T-helper 2 cell (primary cell): ENCODE data around the gene ZDHHC19.
A peak's percentile ranks its signal among the peaks of the same experiment; 100 is the strongest.
"Not testable (repeated sequence)": the region's sequence is repeated elsewhere in the genome, so short reads cannot be mapped to it uniquely, and the experiment has no call there.

ENCODE experiments used
- DNase-seq, 5 experiments: peaks; one replicate each; pipeline versions ENCODE4 v3.0.0 to v3.0.0-alpha.2; 2012 to 2022

The ZDHHC19 gene

DNA sequence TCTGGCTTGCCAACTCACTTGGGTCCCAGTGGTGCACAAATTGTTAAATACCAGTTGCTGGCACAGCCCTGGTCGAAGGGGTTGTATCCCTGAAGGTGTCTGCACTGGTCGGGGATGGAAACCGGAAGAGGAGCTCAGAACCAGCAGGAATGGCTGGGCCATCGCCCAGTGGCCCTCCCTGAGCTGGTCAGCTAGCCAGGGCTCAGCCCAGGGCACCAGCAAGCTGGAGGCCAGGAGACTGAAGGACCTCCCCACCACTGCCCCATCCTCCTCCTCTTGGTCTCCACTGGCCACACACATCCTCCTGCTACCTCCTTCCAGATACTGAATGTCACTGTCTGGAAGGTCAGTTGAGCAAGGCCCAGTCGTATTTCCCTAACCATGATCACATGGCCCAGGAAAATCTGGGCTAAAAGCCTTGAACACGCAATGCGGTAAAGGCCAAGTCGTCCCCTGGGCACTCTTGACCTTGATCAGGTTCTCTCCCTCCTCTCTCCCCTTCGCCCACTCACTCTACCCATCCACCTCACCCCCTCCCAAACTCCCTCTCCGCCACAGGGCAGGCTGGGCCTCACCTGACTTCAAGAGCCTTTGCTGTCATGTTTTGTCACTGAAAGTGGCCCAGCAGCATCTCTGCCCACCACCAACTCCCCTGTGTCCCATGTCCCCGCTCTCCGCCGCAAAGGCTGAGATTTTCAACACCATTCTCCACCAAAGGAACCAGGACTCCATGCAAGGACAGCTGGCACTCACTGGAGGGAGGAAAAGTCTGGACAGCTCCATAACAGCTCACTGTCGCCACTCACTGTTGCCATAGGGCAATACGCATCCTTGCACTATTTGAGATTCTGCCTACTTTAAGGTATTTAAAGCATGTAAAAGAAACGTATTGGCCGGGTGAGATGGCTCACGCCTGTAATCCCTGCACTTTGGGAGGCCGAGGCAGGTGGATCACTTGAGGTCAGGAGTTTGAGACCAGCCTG is 12.1 kb downstream of the ZDHHC19 start:
- DNase-seq = no peak

GRCh38 chr3:196198081-196198675 is 13.0 kb downstream of the ZDHHC19 start:
- no peak for DNase-seq

DNA sequence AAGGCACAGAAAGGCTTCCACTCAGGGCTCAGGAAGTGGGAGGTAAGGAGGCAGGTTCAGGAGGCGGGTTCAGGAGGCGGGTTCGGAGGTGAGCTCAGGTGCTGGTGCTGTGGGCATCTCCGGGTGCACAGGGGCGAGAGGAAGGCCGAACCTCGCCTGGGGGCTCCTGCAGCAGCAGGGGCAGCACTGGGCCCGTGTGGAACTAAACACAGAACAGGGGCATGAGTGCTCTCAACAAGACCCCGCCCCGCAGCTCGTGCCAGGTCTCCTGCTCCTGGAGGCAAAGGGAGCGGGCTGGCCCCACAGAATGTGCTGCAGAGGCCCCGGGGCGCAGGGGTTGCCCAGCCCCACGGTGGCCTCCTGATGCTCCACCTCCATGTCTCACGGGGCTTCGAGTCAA is 13.7 kb downstream of the ZDHHC19 start:
- DNase-seq = no peak

DNA sequence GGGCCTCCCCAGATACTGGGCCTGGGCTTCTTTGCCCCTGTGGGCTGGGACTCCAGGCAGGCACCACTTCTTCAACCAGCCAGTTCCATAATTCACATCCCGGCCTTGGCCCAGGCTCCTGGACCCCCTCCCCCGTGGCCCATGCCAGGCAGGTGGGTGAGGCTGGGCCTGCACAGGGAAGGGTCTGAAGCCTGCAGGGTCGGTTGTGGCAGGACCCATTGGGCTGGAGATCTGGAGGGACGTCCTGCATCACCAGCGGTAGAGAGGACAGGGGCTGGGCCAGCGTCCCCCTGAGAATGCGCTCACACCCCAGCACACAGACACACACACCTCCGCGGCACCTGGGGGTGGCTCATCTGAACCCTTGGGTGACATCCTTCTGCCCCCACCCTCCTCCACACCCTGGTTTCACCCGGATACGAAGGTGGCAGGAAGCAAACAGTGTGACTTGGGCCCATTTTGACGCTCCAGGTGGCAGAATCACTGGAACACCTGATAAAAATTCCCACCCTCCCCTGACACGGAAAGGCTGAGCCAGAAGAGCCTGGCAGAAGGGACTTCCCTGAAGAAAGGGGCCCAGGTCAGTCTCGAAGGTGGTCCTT is 15.4 kb downstream of the ZDHHC19 start:
- DNase-seq = peak in 1 of 5 experiments; percentile 55

DNA sequence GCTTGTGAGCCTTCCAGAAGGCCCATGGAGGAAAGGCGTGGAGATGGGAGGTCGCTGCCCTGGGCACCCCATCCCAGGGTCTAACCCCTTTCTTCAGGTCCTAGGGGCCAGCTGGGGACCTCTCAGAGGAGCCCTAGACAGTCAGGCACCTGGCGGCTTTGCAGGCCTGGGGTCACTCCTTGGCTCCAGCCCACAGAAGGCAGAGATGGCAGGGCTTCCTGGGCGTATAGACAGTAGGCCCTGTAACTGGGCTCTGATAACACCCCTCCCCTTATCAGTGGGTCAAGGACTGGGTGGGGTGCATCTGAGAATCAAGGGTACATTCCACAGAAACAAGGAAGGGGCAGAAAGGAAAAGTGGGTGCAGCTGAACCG is 16.7 kb downstream of the ZDHHC19 start:
- no peak for DNase-seq

DNA sequence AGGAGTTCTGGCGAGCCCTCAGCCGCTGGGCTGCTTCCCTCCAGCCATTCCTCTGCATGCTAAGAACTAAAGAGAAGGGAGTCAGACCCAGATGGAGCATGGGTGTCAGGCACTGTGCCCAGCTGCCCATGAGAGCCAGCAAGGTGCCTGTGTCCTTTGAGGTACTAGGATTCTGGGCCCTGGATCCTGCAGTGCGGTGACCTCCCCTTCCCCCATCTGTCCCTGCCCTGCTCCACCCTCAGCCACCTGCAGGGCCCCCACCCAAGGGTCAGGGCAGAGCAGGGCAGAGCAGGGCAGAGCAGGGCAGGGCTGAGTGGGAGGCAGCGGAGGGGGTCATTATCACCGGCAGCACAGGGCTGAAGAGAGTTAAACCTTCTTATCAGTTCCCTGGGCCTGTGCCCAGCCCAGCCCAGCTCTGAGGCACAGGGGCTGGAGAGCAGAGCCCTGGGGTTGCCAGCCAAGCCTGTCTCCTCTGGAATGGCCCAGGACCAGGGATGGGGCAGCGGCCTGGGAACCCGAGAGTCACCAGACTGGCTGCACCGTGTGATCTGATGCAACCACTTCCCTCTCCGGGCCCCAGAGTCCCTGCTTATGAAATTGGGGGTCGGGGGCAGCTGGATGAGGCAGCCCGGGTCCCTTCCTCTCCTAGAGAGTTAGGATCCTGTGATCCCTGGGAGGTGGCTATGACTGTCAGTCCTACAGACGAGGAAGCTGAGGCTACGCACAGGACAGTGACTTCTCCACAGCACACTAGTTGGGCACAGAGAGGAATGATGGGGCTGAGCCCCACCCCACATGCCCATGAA is 17.3 kb downstream of the ZDHHC19 start:
- no peak for DNase-seq

DNA sequence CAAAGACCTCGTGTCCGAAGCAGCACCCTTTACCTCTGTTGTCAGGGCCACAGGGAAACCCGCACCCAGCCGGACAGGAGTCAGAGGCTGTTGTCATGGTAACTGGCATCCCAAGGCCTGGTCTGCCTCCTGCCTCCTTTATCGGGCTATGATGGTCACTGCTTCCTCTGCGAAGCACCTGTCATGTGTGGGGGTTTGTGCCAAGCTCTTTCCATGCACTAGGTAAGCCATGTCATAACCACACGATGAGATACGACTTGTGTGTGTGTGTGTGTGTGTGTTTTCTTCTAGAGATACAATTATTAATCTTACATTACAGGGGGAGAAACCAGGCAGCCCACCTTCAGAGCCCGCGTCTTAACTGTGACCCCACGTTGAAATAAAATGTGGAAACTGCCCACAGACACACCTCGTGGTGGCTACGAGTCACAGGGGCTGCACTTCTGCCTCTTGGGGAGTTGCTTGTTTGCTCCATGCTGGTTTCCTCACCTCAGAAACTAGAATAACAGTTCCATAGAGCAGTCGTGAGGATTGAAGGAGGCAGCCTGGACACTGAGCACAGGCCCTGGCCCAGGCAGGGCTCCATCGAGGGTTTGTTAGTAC is 18.0 kb downstream of the ZDHHC19 start:
- DNase-seq = peak in 1 of 5 experiments; percentile 49

DNA sequence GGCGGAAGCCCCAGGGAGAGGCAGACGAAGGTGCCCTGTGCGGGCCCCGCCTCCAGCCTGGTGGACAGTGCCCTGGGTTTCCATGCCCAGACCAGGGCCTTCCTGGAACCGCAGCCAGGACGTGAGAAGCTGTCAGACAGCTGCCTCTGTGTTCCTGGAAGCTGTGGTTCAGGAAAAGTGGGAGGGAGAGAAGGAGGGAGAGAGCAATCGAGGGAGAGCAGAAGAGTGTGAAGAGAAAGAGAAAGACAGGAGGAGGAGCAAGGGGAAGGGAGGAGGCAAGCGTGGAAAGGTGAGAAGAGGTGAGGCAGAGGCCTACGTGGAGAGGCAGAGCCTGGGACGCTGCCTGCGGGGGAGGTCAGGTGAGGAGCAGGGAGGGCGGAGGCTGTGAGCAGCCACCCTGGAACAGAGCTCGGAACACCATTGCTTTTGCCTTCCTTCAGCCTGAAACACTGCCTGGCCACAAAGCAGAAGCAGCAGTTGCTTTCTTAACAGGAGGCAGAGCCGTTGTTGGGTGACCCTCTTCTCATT is 18.6 kb downstream of the ZDHHC19 start:
- peak in 1 of 5 experiments; percentile 60 for DNase-seq

GRCh38 chr3:196192036-196192523 is 19.1 kb downstream of the ZDHHC19 start:
- DNase-seq = peak in 4 of 5 experiments; percentile 28 to 73 (median 50)

DNA sequence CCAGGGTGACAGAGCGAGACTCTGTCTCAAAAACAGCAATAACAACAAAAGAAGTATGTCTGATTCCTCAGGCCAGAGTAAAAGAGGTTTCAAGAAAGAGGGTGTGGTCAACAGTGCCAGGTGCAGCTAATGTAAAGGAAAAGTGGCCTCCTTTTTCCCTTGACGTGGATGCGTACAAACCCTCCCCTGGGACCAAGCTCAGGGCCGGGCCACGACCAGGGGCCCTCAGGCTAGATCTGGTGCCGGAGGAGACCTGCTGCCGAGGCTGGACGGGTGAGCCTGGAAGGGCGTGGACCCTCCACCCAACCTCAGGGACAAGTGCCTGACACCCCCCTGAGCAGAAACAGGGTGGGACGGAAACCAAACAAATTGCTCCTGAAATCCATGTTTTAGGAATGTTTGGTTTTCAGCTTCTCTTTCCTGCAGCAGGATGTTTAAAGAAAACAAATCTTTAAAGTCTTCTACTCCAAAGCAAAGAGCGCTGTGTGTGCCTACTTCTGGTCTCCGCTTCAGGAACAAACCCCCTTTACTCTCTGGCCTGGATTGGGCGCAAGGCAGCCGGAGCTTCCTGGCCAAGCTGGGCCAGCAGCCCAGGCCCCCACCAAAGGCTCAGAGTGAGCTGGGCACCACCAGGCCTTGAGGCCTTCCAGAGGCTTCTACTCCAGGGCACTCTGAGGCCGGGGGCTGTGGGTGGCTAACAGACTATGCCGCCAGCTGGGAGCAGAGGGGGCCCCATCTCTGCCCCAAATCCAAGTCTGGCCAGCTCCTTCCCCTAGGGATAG is 21.4 kb downstream of the ZDHHC19 start:
- no peak for DNase-seq

DNA sequence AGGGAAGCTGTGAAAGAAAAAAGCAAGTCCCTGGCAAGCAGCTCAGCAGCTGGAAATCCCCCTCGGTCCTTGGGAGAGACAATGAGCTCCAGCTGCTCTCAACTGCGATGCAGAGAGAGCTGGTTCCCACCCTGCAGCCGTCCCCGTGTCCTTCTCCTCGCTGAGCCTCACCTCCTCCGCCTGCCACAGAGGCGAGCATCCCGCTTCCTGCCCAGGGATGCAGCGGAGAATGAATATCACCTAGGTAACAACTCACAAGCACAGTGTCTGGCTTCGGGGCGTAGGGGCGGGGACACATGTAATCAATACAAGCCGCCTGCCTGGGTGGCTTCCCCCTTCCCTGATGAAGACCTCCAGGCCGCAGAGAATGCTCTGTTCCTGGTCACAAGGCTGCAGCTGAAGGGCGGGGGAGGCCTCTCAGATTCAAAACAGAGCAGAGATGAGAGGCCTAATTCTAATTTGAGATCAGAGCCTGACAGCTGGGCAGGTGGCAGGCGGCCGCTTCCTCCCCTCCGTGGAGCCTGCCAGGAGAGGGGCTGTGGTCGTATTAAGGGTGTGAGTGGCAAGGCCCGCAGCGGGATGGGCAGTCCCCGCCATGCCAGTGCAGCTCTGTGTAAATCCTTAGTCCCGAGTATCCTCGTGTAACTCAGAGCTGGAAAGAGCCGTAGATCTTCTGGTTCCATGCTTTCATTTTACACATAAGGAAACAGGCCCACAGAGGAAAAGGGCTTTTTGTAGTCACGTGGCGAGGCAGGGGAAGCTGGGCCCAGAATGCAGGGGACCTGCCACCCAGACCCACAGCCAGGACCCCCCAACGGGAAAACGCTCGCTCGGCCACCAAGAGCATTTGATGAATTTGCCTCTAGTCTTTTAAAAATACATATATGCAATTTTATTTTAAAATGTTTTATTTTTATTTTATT is 24.3 kb downstream of the ZDHHC19 start:
- peak in 2 of 5 experiments; percentile 17 to 57 for DNase-seq

- no peak for DNase-seq
Observed at GRCh38 chr3:196184881-196185280, 26.3 kb downstream of the ZDHHC19 start.

DNA sequence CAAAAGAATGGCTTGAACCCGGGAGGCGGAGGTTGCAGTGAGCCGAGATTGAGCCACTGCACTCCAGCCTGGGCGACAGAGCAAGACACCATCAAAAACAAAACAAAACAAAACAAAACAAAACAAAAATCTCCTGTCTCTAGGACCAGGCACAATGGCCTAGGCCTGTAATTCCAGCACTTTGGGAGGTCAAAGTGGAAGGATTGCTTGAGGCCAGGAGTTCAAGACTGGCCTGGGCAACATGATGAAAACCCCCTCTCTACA is 27.1 kb downstream of the ZDHHC19 start:
- not testable (repeated sequence) for DNase-seq

DNA sequence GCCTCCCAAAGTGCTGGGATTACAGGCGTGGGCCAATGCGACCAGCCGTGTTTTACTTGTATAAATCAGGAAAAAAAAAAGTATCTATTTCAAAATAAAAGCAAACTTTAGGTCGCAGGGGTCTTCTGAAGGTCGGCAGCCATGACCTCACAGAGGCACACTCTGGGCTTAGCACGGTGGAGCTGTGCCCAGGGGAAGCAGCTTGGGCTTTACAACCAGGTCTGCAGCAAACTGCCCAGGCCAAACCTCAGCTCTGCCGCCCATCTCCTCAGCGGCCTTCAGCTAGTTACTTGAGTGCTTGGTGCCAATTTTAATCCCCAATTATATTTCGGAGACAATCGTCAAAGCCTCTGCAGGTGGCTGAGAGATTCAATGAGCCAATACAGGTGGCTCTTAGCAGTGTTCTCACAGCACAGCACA is 30.1 kb downstream of the ZDHHC19 start:
- DNase-seq = peak in 1 of 5 experiments; percentile 36

DNA sequence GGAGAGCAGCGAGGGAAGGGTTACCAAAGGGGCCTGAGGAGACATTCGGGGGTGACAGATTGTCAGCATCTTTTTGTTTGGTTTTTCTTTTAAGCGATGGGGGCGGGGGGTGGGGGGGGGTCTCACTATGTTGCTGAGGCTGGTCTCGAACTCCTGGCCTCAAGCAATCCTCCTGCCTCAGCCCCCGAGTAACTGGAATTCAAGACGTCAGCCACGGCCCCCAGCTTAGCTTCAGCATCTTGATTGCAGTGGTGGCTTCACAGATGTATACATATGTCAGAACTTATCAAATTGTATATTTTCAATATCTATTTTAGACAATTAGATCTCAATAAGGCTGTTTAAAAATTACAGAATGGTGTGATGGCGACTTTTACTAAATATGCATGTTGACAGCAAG is 30.9 kb downstream of the ZDHHC19 start:
- DNase-seq = peak in 1 of 5 experiments; percentile 24

DNA sequence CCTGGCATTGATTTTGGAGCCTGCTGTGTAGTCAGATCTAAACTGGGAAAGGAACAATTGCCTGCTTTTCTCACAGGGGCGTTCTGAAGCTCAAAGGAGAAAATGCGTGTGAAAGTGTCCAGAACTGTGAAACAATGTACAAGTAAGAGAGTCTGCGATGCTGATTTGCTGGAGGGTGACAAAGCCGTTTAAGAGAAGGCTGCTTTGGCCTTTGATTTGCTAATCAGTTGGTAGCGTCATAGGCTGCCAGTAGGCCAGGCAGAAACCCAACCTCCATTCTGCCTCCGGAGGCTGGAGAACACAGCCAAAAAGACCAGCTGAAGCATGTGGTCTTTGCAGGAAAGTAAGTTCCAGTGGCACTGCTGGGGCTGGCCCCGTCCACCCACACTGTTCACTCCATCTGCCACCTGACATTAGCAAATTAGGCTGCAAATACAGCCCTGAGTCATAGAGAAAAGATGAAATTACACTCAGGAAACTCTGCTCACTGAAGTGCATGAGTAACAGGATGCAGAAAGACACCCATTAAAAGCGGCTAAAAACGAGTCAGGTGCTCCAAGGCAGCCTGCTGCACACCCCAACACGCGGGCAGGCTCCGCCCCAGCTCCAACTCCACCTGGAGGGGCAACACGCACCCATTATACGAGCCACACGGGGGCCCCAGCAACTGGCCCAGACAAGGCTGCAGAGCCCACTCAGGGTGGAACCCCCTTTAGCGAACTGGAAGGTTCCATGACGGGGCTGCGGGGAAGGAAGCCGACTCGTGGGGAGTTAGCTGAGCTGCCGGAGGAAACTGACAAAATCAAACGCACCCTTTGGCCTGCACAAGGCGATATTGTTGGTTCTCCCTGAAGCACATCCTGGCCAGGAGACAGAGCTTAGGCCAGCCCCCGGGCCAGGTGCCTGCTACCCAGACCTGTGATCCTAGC is 31.6 kb downstream of the ZDHHC19 start:
- peak; percentile 48 to 97 (median 74) for DNase-seq

DNA sequence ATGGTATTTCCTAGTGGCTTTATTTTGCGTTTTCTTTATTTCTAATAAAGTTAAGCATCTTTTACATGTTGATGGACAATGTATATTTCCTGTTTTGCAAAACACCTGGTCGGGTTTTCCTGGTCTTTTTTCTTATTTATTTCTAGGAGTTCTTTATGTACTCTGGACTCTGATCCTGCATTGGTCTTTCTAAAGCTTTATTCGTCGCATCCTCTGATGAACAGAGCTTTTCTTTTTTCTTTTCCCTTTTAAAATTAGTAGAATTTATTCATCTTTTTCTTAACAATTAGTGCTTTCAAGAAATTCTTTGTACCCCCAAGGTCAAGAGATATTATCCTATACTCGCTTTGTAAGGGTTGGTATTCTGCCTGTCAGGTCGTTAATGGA is 32.2 kb downstream of the ZDHHC19 start:
- no peak for DNase-seq

GRCh38 chr3:196177967-196178366 is 33.2 kb downstream of the ZDHHC19 start:
- DNase-seq = no peak

GRCh38 chr3:196177567-196177966 is 33.6 kb downstream of the ZDHHC19 start:
- no peak for DNase-seq
